ENCODE measurements around the gene PRELID3B. TPM values are rescaled to one million over a fixed set of nuclear protein-coding genes. Genes with fewer than 3 reads are reported as not detected.

PRELID3B gene
- total RNA-seq, 1 experiment from 2014 or later = 52.6 TPM

DNA sequence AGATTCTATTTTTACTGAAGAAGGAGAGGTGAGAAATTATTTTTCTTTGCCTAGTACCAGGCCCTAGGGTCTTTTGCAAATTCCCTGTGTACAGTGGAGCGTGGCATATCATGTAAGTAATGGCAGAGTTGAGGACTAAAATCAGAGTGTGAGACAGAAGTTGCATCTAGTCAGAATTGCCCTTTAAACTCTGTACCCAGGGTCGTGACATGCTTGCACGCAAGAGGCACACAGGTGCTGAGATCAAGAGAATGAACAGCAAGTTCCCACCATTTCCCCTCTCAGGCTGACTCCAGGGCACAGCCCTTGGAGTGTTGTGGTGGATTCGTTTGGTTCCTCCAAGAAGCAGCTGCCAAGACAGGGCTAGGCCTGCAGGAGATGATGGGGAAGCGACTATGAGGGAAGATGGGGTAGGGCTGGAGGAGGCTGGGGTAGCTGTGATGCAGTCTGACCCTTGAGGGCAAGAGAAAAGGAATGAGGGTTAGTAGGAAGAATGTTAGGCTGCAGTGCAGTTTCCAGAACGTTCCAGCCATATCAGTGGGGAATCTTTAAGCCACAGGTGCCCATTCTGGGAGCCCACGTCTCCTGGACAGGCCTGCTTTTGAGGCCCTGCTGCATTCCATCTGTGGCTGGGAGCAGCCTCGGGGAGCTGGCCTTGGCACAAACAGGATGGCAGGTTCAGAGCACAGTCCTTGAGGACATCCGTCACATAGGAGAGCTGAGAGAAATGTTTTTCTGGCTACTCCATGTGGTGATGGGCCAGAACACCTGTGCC is 54.6 kb downstream of the PRELID3B start:
- no peak for DNase-seq
- Mint-ChIP-seq H3K27me3 (ENCODE audit: low read depth) (no peaks in the 10 kb centered on the region), H3K9me3 (no peaks in the 10 kb centered on the region), H3K4me1 (peaks cover 10 to 11% of the 10 kb centered on the region in 2 experiments), H3K4me3 (no peak overlapping the region), H3K36me3 (ENCODE audit: insufficient read depth in 1 of 3, low read depth in 3 of 3) (peaks cover 39 to 72% (median 67%) of the 10 kb centered on the region in 3 experiments), H3K27ac (peak overlapping the region in 1 of 3 experiments; percentile 78; a peak in 1 of 7 replicates)
- no peak overlapping the region for H3K56ac ChIP-seq (ENCODE audit: insufficient read length, low read depth, low read length)
- H3T11ph ChIP-seq (ENCODE audit: low read length) = no peak overlapping the region
- no peak overlapping the region for H3K4me2 ChIP-seq (ENCODE audit: insufficient read depth, insufficient read length, low read length)
- H3K23ac ChIP-seq (ENCODE audit: insufficient read length, low read depth, low read length) = no peak overlapping the region
- H2BK20ac ChIP-seq (ENCODE audit: low read depth, low read length, poor library complexity, severe bottlenecking) = no peak overlapping the region
- H3K27ac ChIP-seq (ENCODE audit: insufficient read length, low read depth, low read length) = no peak overlapping the region
- no peak overlapping the region for H3K4ac ChIP-seq (ENCODE audit: low read depth, low read length)
- H3K9me3 ChIP-seq (ENCODE audit: control insufficient read depth, low read depth, low read length) = no peaks in the 10 kb centered on the region
- H3K79me1 ChIP-seq (ENCODE audit: insufficient read depth, low read depth, low read length, poor library complexity, severe bottlenecking) = peaks cover 4% of the 10 kb centered on the region
- no peak overlapping the region for H3K18ac ChIP-seq (ENCODE audit: insufficient read length, low read depth, low read length)
- no peak overlapping the region for H2AFZ ChIP-seq (ENCODE audit: low read length)
- H2BK5ac ChIP-seq (ENCODE audit: insufficient read length, low read length) = no peak overlapping the region
- no peak overlapping the region for H4K91ac ChIP-seq (ENCODE audit: insufficient read length, low read depth, low read length)
- H3K14ac ChIP-seq (ENCODE audit: insufficient read depth, low read length) = no peak overlapping the region
- TF ChIP-seq, protein P1, sequence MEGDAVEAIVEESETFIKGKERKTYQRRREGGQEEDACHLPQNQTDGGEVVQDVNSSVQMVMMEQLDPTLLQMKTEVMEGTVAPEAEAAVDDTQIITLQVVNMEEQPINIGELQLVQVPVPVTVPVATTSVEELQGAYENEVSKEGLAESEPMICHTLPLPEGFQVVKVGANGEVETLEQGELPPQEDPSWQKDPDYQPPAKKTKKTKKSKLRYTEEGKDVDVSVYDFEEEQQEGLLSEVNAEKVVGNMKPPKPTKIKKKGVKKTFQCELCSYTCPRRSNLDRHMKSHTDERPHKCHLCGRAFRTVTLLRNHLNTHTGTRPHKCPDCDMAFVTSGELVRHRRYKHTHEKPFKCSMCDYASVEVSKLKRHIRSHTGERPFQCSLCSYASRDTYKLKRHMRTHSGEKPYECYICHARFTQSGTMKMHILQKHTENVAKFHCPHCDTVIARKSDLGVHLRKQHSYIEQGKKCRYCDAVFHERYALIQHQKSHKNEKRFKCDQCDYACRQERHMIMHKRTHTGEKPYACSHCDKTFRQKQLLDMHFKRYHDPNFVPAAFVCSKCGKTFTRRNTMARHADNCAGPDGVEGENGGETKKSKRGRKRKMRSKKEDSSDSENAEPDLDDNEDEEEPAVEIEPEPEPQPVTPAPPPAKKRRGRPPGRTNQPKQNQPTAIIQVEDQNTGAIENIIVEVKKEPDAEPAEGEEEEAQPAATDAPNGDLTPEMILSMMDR (conservative IDR thresholded peaks at IDR 0.05) = no peak
- no peak overlapping the region for H4K8ac ChIP-seq (replicated peaks; ENCODE audit: insufficient read length, low read depth, low read length)
- no peaks in the 10 kb centered on the region for H3K23me2 ChIP-seq (ENCODE audit: insufficient read length, low read depth, low read length, poor library complexity, severe bottlenecking)
- no peaks in the 10 kb centered on the region for H4K20me1 ChIP-seq (ENCODE audit: control insufficient read depth, insufficient read depth, insufficient read length)
- H2BK15ac ChIP-seq (ENCODE audit: low read depth, low read length) = no peak overlapping the region
- H3K9ac ChIP-seq (ENCODE audit: extremely low read depth, insufficient read length, low read length) = no peak overlapping the region
- no peaks in the 10 kb centered on the region for H3K79me2 ChIP-seq (ENCODE audit: insufficient read depth, low read length)
- H4K5ac ChIP-seq (ENCODE audit: insufficient read length, low read depth, low read length) = no peak overlapping the region
- no peak overlapping the region for H2AK5ac ChIP-seq (ENCODE audit: insufficient read length, low read length)
- H3K27me3 ChIP-seq (ENCODE audit: insufficient read depth, low read length) = no peaks in the 10 kb centered on the region
- H2BK12ac ChIP-seq (ENCODE audit: insufficient read length, low read depth, low read length) = no peak overlapping the region
- H3K4me1 ChIP-seq (ENCODE audit: insufficient read depth, low read length) = no peaks in the 10 kb centered on the region; the same call in 1 of the 2 replicates
- WGBS (ENCODE audit: extremely low coverage, insufficient read length, low lambda C conversion rate) = no CpG with 5 or more reads among the region's 9 CpGs
- no peak overlapping the region for H2BK120ac ChIP-seq (ENCODE audit: low read depth, low read length, poor library complexity, severe bottlenecking)
